Epithelial cell of esophagus (primary cell): ENCODE data around the gene PTTG1.

Experiments
- DNase-seq: peaks from one replicate; pipeline ENCODE4 v3.0.0; 2010; ENCODE audit warnings: low read depth
- H3K4me3 ChIP-seq: 2 replicates; pipeline ENCODE4 v1.5.1; 2011; ENCODE audit warnings: mild to moderate bottlenecking, low read length, control low read depth
- CTCF ChIP-seq: IDR thresholded peaks from 2 replicates; pipeline ENCODE4 v1.5.1; 2011; ENCODE audit warnings: low read depth, mild to moderate bottlenecking, low read length, control low read depth, inconsistent platforms; ENCODE audit not compliant: insufficient read depth; ENCODE audit errors: missing control alignments

PTTG1 gene

GRCh38 chr5:160437271-160437670 is 15.6 kb downstream of the PTTG1 start:
- H3K4me3 ChIP-seq = no peak overlapping the region
- no peak for TF ChIP-seq CTCF
- no peak for DNase-seq

GRCh38 chr5:160438316-160439204 is 16.9 kb downstream of the PTTG1 start:
- peak overlapping the region; percentile 39 for H3K4me3 ChIP-seq
- peak; percentile 73 for DNase-seq
- TF ChIP-seq CTCF = peak; percentile 93

GRCh38 chr5:160439205-160439600 is 17.5 kb downstream of the PTTG1 start:
- TF ChIP-seq CTCF = peak; percentile 90
- H3K4me3 ChIP-seq = peak overlapping the region; percentile 39
- DNase-seq = peak; percentile 76

GRCh38 chr5:160441311-160441781 is 19.7 kb downstream of the PTTG1 start:
- no peak overlapping the region for H3K4me3 ChIP-seq
- peak; percentile 51 for DNase-seq
- TF ChIP-seq CTCF = no peak

- DNase-seq = no peak
- no peak for TF ChIP-seq CTCF
- H3K4me3 ChIP-seq = no peak overlapping the region
These were observed 21.3 kb downstream of the PTTG1 start for GRCh38 chr5:160442824-160443431.

GRCh38 chr5:160444407-160444806 is 22.8 kb downstream of the PTTG1 start:
- no peak for TF ChIP-seq CTCF
- no peak for DNase-seq
- no peak overlapping the region for H3K4me3 ChIP-seq
